ENCODE measurements around the gene KIF26B.

- TF ChIP-seq SMC3 (IDR thresholded peaks at IDR 0.05) (no peak), CHD4 (IDR thresholded peaks at IDR 0.05; ENCODE audit: borderline replicate concordance) (no peak), ZC3H11A (IDR thresholded peaks at IDR 0.05) (no peak), CEBPB (IDR thresholded peaks at IDR 0.05) (no peak), RAD21 (conservative IDR thresholded peaks at IDR 0.05 in 1 of 2, IDR thresholded peaks at IDR 0.05 in 1 of 2) (no peak), JUN (IDR thresholded peaks at IDR 0.05) (no peak), POLR2AphosphoS2 (conservative IDR thresholded peaks at IDR 0.05; ENCODE audit: low read length) (no peak), CBX8 (IDR thresholded peaks at IDR 0.05) (no peak), NR3C1 (IDR thresholded peaks at IDR 0.05) (no peak), ESRRA (IDR thresholded peaks at IDR 0.05; ENCODE audit: borderline replicate concordance, low read length) (no peak), POLR2A (IDR thresholded peaks at IDR 0.05; ENCODE audit: low read length) (no peak), MAX (IDR thresholded peaks at IDR 0.05) (no peak)
- TF ChIP-seq, protein P1, sequence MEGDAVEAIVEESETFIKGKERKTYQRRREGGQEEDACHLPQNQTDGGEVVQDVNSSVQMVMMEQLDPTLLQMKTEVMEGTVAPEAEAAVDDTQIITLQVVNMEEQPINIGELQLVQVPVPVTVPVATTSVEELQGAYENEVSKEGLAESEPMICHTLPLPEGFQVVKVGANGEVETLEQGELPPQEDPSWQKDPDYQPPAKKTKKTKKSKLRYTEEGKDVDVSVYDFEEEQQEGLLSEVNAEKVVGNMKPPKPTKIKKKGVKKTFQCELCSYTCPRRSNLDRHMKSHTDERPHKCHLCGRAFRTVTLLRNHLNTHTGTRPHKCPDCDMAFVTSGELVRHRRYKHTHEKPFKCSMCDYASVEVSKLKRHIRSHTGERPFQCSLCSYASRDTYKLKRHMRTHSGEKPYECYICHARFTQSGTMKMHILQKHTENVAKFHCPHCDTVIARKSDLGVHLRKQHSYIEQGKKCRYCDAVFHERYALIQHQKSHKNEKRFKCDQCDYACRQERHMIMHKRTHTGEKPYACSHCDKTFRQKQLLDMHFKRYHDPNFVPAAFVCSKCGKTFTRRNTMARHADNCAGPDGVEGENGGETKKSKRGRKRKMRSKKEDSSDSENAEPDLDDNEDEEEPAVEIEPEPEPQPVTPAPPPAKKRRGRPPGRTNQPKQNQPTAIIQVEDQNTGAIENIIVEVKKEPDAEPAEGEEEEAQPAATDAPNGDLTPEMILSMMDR (IDR thresholded peaks at IDR 0.05), result no peak
- TF ChIP-seq, protein P2, sequence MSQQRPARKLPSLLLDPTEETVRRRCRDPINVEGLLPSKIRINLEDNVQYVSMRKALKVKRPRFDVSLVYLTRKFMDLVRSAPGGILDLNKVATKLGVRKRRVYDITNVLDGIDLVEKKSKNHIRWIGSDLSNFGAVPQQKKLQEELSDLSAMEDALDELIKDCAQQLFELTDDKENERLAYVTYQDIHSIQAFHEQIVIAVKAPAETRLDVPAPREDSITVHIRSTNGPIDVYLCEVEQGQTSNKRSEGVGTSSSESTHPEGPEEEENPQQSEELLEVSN (IDR thresholded peaks at IDR 0.05; ENCODE audit: borderline replicate concordance, low read depth), result no peak
These were observed 308.8 kb downstream of the KIF26B start for GRCh38 chr1:245463392-245464165.

Data from A549 (cell line).